Activated naive CD4-positive, alpha-beta T cell treated with anti-CD3 and anti-CD28 coated beads for 36 hours (primary cell): ENCODE measurements around the gene SYNM. TPM values are rescaled to one million over a fixed set of nuclear protein-coding genes. Genes with fewer than 3 reads are reported as not detected.

Experiments used
- total RNA-seq, 2 experiments: library from RNA; stranded (reverse); gene quantifications; one replicate each; pipeline ENCODE4 v1.2.3, GENCODE V29; 2021

The SYNM gene
- total RNA-seq, 2 experiments from 2014 or later, result 1.3 to 1.4 TPM

Other genes with a start within 250 kb of the SYNM start
- gene PGPEP1L, start 97.3 kb upstream of the SYNM start, total RNA-seq, result not detected
- gene TTC23, start 144.5 kb downstream of the SYNM start, total RNA-seq, result 1 to 10 TPM; 4.6 to 5.5 TPM
- gene LRRC28, start 146.4 kb downstream of the SYNM start, total RNA-seq, result 10 to 100 TPM; 15.8 to 18.9 TPM